HG02798 (cell line): Measurements from ENCODE around the gene PAX4.

Experiments
- ATAC-seq: cut with Tn5 transposase; IDR thresholded peaks from one replicate; pipeline ENCODE4 v1.9.1; 2021; ENCODE audit warnings: mild to moderate bottlenecking; ENCODE audit not compliant: unreplicated experiment, poor library complexity

PAX4 gene

DNA sequence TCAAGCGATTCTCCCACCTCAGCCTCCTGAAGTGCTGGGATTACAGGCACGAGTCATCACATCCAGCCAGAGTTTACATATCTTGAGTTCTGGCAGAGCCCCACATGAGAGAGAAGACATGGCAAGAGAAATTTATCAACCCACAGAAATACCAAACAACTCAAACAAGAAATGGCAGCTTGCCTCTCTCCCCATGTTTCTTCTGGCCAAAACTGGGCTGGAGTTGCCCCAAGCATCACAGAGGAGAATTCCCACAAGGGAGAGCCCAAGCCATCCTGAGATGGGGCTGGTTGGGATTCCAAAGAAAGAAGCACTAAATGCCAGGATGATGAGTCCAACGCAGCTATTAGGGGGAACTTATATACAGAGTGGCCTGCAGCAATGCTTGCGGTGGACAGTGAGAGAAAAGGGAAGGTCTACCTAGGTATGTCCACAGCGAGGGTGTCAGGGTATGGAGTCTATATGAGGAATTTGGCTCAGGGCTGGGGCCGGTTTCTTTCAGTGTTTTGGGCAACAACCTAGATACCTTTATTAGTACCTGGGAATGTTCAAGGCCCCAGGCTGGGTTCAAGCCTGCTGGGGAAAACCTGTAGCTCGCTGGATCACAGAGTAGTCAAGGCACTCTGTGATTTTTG, 14.5 kb upstream of the PAX4 start:
- ATAC-seq = no peak

DNA sequence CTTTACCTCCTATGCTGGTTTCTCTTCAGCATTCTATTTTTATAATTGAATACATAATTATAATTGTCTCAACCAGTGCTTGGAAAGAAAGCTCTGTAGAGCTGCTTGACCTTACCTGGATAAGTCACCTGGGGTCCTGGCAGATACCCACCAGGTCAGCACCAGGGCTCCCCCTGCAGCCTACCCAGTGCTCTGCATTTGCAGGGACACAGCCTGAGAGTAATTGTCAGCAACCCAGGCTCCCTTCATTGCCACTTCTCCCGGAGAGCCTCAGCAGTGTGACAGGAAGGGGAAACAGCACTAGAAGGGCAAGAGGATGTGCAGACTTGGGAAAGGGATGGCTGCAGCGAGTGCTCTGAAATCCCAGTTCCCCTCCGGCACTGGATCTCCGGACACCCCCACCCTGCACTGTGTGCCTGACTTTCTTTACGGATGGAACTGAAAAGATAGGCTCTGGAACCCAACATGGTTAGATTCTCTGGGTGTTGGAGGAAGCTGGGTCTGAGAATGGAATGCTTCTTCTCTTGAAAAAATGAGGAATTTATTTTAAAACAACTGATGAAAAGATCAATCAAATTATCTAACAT, 11.4 kb upstream of the PAX4 start:
- ATAC-seq = no peak

DNA sequence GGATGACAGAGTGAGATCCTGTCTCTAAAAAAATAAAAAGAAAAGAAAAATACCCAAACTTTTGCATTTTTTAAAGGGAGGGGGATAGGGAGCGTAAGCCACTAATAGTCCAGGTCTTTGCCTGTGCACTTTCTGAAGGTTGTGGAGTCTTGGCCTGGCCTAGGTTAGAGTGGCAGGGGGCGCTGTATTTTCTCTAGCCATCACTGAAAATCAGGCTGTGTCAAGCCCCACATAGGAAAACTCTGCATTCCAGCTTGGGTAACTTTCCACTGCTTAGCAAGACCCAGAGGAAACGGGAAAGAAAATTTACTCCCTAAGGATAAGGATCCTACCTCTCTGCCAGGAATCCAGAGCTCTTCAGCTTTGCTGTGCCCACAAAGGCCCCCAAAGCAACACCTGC, 10.5 kb upstream of the PAX4 start:
- ATAC-seq = no peak

GRCh38 chr7:127625331-127625730, 7.4 kb upstream of the PAX4 start:
- no peak for ATAC-seq

- no peak for ATAC-seq
Observed at GRCh38 chr7:127620406-127621233, 2.7 kb upstream of the PAX4 start.

DNA sequence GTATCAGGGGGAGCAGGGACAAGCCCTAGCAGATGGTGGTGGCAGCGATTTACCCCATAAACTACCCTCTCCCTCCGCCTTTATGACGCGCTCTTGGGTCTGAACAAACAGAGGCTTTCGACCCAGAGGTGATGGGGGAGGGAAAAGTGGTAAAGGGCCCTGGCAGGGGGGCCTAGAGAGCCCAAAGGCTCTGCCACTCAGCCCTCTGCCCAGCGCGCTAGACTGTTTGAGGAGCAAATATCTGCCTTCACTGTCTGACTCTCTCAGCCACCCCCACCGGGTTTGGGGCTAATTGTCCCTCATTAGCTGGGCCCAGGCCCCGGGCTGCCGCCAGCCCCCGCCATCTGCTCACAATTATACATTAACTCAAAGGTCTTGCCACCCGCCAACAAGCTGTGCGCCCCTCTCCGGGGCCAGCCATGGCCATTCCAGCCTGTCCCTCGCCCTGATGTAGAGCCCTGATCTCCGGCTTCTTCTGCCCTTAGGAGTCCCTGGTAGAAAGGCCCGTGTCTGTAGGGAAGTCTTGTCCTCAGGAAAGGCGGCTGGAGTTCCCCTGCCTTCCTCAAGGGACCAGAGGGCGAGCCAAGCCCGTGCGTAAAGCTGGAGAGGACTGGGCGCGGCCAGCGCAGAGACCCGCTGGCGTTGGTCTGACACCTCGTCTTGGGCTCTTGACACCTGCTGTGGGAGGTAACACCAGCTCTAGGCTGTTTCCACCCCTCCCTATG, 1.9 kb upstream of the PAX4 start:
- no peak for ATAC-seq

- no peak for ATAC-seq
Observed at GRCh38 chr7:127618775-127619174, 833 bp upstream of the PAX4 start.

- ATAC-seq = no peak
Observed at GRCh38 chr7:127616724-127617123, 1.2 kb downstream of the PAX4 start.

DNA sequence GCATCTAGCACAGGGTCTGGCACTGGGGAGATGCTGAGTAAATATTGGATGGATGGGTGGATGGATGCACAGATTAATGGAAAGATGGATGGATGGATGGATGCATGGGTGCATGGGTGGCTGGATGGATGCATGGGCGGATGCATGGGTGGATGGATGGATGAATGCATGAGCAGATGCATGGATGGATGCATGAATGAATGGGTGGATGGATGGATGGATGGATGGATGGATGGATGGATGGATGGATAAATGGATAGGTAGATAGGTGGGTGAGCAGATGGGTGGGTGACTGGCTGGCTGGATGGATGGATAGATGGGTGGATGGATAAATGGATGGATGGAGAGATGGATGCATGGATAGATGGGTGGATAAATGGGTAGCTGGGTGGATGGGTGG, 5.7 kb downstream of the PAX4 start:
- no peak for ATAC-seq

DNA sequence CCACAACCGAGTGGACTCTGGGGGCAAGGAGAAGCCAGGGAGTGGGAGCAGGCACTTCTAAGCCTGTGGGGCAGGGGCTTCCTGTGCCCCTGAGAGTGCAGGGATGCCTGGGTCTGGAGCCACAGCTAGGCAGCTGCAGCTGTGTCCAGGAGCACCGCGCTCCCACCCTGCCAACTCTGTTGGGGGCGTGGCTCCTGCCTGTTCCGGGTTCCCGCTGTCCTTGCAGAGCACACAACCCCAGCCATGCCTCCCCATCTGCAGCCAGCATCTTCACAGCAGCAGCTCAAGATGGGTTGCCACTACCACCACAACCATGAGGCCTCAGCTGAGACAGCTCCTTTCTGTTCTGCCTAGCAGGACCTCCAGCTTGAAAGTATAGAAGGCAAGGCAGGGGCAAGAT, 8.6 kb downstream of the PAX4 start:
- ATAC-seq = no peak

- ATAC-seq = no peak
Observed at GRCh38 chr7:127608446-127608845, 9.5 kb downstream of the PAX4 start.

GRCh38 chr7:127600885-127601284, 17.1 kb downstream of the PAX4 start:
- no peak for ATAC-seq

DNA sequence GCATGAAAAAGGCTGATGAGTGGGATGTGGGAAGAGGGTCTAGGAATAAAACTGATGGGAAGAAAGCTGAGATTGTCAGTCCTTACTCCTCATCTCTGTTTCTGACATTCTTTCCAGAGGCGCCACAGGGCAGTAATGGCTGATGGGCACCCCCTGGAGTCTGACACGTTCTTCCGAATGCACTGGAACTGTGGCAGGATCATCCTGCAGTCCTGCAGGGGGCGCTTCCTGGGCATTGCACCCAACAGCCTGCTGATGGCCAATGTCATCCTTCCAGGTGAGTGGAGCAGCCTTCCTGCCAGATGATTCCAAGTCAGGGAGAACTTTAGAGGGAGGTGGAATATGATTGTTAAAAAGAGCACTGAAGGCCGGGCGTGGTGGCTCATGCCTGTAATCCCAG, 19.6 kb downstream of the PAX4 start:
- no peak for ATAC-seq

GRCh38 chr7:127595737-127596136, 22.2 kb downstream of the PAX4 start:
- ATAC-seq = no peak

GRCh38 chr7:127594490-127594889, 23.5 kb downstream of the PAX4 start:
- ATAC-seq = no peak

- no peak for ATAC-seq
Observed at GRCh38 chr7:127592550-127592949, 25.4 kb downstream of the PAX4 start.

GRCh38 chr7:127591591-127591990, 26.4 kb downstream of the PAX4 start:
- no peak for ATAC-seq

DNA sequence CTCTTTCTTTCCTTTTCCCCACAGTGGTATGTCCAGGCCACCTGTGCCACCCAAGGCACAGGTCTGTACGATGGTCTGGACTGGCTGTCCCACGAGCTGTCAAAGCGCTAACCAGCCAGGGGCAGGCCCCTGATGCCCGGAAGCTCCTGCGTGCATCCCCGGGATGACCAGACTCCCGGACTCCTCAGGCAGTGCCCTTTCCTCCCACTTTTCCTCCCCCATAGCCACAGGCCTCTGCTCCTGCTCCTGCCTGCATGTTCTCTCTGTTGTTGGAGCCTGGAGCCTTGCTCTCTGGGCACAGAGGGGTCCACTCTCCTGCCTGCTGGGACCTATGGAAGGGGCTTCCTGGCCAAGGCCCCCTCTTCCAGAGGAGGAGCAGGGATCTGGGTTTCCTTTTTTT, 26.8 kb downstream of the PAX4 start:
- no peak for ATAC-seq

GRCh38 chr7:127589896-127590295, 28.0 kb downstream of the PAX4 start:
- no peak for ATAC-seq

DNA sequence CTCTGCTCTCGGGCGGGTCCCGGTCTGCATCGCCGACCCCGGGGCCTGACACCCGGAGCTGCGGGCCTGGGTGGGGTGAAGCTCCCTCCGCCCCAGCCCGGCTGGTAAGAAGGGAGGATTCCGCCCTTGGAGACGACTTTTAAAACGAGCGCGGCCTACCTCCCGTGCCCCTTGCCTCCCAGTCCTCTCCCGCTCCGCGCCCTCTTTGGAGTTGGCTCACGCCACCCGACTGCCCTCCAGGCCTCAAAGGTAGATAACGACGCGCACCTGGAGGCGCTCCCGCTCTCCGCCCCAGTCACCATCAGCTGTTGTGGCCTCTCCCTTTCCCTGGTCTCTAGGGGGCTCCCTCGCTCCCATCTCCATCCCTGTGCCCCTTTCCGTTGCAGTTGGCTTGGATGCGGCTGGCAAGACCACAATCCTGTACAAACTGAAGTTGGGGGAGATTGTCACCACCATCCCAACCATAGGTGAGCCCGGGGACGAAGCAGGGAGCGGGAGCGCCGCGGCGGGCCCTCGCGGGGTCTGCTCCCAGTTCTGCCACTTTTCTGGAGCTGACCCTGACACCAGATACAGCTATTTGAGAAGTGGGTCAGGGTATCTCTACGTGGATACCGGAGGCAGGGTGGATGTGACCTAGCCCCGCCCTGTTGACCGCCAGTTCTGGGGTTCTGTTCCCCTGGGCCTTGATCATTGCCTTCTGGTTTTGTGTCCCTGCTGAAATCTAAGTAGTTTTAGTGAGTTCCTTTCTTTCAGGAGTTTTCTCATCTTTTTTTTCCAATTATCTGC, 29.1 kb downstream of the PAX4 start:
- ATAC-seq = peak; percentile 6
